WTC11 (cell line): ENCODE results near the gene ARMH1. TPM values are rescaled to one million over a fixed set of nuclear protein-coding genes. Genes with fewer than 3 reads are reported as not detected.

Experiments used
- CBFB ChIP-seq: sonication (generic); formaldehyde crosslinking; IDR thresholded peaks from 2 replicates; pipeline ENCODE4 v1.8.1; 2022; ENCODE audit warnings: mild to moderate bottlenecking, low read depth, missing genetic modification reagents
- ELF4 ChIP-seq: sonication (generic); formaldehyde crosslinking; IDR thresholded peaks from 2 replicates; pipeline ENCODE4 v1.8.1; 2022; ENCODE audit warnings: low read depth, mild to moderate bottlenecking, moderate library complexity, missing genetic modification reagents
- FOXP1 ChIP-seq: sonication (generic); formaldehyde crosslinking; IDR thresholded peaks from 2 replicates; pipeline ENCODE4 v1.8.0; 2022; ENCODE audit warnings: missing genetic modification reagents, mild to moderate bottlenecking, moderate library complexity, borderline replicate concordance
- IRF1 ChIP-seq: sonication (generic); formaldehyde crosslinking; IDR thresholded peaks from 2 replicates; pipeline ENCODE4 v1.8.0; 2023; ENCODE audit warnings: missing genetic modification reagents
- JAZF1 ChIP-seq: fragments of 250-450 bp; sonication (Bioruptor Pico); IDR thresholded peaks from 2 replicates; pipeline ENCODE4 v1.9.0; 2021; ENCODE audit warnings: moderate library complexity, mild to moderate bottlenecking, inconsistent platforms
- KAT7 ChIP-seq: sonication (generic); formaldehyde crosslinking; IDR thresholded peaks from 2 replicates; pipeline ENCODE4 v1.8.1; 2023; ENCODE audit warnings: missing genetic modification reagents, mild to moderate bottlenecking, borderline replicate concordance
- NFATC4 ChIP-seq: fragments of 250-450 bp; sonication (Bioruptor Pico); IDR thresholded peaks from 2 replicates; pipeline ENCODE4 v1.9.0; 2021; ENCODE audit warnings: mild to moderate bottlenecking
- PRDM15 ChIP-seq: sonication (generic); formaldehyde crosslinking; IDR thresholded peaks from 2 replicates; pipeline ENCODE4 v1.8.0; 2022; ENCODE audit warnings: missing genetic modification reagents
- PREB ChIP-seq: sonication (generic); formaldehyde crosslinking; IDR thresholded peaks from 2 replicates; pipeline ENCODE4 v1.8.1; 2022; ENCODE audit warnings: mild to moderate bottlenecking, missing genetic modification reagents, moderate library complexity, borderline replicate concordance
- TP53 ChIP-seq: sonication (generic); formaldehyde crosslinking; IDR thresholded peaks from 2 replicates; pipeline ENCODE4 v1.8.1; 2023; ENCODE audit warnings: mild to moderate bottlenecking, missing genetic modification reagents
- ZBTB21 ChIP-seq: sonication (generic); formaldehyde crosslinking; IDR thresholded peaks from 2 replicates; pipeline ENCODE4 v1.8.1; 2023; ENCODE audit warnings: mild to moderate bottlenecking, missing genetic modification reagents, borderline replicate concordance
- ZNF138 ChIP-seq: sonication (generic); formaldehyde crosslinking; conservative IDR thresholded peaks from 2 replicates; pipeline ENCODE4 v1.8.1; 2022; ENCODE audit warnings: mild to moderate bottlenecking, moderate library complexity, missing genetic modification reagents
- ZNF232 ChIP-seq: sonication (generic); formaldehyde crosslinking; IDR thresholded peaks from 2 replicates; pipeline ENCODE4 v1.8.0; 2022; ENCODE audit warnings: mild to moderate bottlenecking, missing genetic modification reagents
- ZNF263 ChIP-seq: sonication (generic); formaldehyde crosslinking; IDR thresholded peaks from 2 replicates; pipeline ENCODE4 v1.8.1; 2022; ENCODE audit warnings: low read depth, mild to moderate bottlenecking, moderate library complexity, missing genetic modification reagents
- ZNF416 ChIP-seq: fragments of 250-450 bp; sonication (Bioruptor Pico); IDR thresholded peaks from 2 replicates; pipeline ENCODE4 v1.9.0; 2021; ENCODE audit warnings: mild to moderate bottlenecking, inconsistent platforms
- ZNF671 ChIP-seq: fragments of 250-450 bp; sonication (Bioruptor Pico); IDR thresholded peaks from 2 replicates; pipeline ENCODE4 v1.8.0; 2021; ENCODE audit warnings: mild to moderate bottlenecking
- ZSCAN18 ChIP-seq: fragments of 250-450 bp; sonication (Bioruptor Pico); IDR thresholded peaks from 2 replicates; pipeline ENCODE4 v2.1.2; 2022; ENCODE audit warnings: mild to moderate bottlenecking, moderate library complexity
- total RNA-seq: library from RNA; stranded (reverse); gene quantifications from 3 replicates; pipeline ENCODE4 v1.2.3, GENCODE V29; 2021
- TF ChIP-seq, protein P1 (sequence below): fragments of 250-450 bp; sonication (Bioruptor Pico); IDR thresholded peaks from 2 replicates; pipeline ENCODE4 v1.8.0; 2021; ENCODE audit warnings: mild to moderate bottlenecking
- TF ChIP-seq, protein P2 (sequence below): sonication (generic); formaldehyde crosslinking; IDR thresholded peaks from 2 replicates; pipeline ENCODE4 v1.8.1; 2023; ENCODE audit warnings: mild to moderate bottlenecking, missing genetic modification reagents
- TF ChIP-seq, protein P3 (sequence below): sonication (generic); formaldehyde crosslinking; IDR thresholded peaks from 2 replicates; pipeline ENCODE4 v1.8.0; 2022; ENCODE audit warnings: mild to moderate bottlenecking, missing genetic modification reagents
- TF ChIP-seq, protein P4 (sequence below): sonication (generic); formaldehyde crosslinking; IDR thresholded peaks from 2 replicates; pipeline ENCODE4 v1.8.1; 2022; ENCODE audit warnings: missing genetic modification reagents, borderline replicate concordance
- TF ChIP-seq, protein P5 (sequence below): sonication (generic); formaldehyde crosslinking; IDR thresholded peaks from 2 replicates; pipeline ENCODE4 v1.8.0; 2022; ENCODE audit warnings: mild to moderate bottlenecking, missing genetic modification reagents

ARMH1 gene
- total RNA-seq, 1 experiment from 2014 or later = 0.74 TPM

DNA sequence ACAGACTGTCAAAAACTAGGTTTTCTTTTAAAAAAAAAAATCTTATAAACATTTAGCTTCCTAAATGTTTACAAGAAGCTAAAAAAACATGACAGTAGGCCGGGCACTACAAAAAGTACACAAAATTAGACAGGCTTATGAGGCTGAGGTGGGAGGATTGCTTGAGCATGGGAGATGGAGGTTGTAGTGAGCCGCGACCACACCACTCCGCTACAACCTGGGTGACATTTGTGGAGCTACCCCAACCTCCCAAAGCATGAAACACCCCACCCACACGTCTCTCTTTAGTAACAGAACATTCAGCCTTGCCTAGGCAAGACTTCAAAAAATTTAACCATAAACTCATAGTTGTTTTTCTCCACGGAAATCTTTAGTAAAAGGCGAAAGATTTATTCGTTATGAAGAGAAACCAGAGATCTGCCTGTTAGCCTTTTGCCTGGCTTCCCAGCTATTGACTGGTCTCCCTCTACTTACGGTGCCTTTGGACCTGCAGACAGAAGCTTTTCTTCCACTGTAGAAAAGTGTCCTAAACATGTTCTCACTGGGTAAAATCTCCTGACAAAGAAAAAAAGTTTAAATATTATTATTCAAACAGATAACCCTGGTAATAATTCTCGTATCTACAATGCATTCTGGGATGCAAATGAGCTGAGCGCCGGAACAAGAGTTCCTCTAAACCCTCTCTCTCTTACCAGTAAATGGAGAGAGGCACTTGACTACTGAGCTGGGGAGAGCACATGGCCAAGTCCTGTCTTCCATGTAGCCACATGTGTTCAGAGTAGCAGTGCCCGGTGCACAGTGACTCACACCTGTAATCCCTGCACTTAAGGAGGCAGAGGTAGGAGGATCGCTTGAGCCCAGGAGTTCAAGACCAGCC lies 47.2 kb downstream of the ARMH1 start (continued):
- TF ChIP-seq PRDM15 (CRISPR knock-in tag) (no peak), IRF1 (CRISPR knock-in tag) (peak; percentile 95), NFATC4 (peak; percentile 100), ZBTB21 (CRISPR knock-in tag) (no peak), KAT7 (CRISPR knock-in tag) (no peak), ZNF263 (0 out of 2 replicates have a peak, but pooled peaks have one; percentile 40), ZSCAN18 (peak; percentile 70; the same call in 1 of the 2 replicates), ZNF138 (CRISPR knock-in tag) (no peak), TP53 (CRISPR knock-in tag) (no peak), JAZF1 (CRISPR knock-in tag) (no peak), CBFB (CRISPR knock-in tag) (no peak), ZNF416 (CRISPR knock-in tag) (peak; percentile 100), ELF4 (CRISPR knock-in tag) (peak; percentile 77; the same call in 1 of the 2 replicates), PREB (CRISPR knock-in tag) (peak; percentile 97; the same call in 1 of the 2 replicates), ZNF232 (CRISPR knock-in tag) (peak; percentile 93), ZNF671 (peak; percentile 100), FOXP1 (CRISPR knock-in tag) (peak; percentile 94)
- TF ChIP-seq, protein P1, sequence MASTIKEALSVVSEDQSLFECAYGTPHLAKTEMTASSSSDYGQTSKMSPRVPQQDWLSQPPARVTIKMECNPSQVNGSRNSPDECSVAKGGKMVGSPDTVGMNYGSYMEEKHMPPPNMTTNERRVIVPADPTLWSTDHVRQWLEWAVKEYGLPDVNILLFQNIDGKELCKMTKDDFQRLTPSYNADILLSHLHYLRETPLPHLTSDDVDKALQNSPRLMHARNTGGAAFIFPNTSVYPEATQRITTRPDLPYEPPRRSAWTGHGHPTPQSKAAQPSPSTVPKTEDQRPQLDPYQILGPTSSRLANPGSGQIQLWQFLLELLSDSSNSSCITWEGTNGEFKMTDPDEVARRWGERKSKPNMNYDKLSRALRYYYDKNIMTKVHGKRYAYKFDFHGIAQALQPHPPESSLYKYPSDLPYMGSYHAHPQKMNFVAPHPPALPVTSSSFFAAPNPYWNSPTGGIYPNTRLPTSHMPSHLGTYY (CRISPR knock-in tag) = peak; percentile 100
- TF ChIP-seq, protein P2, sequence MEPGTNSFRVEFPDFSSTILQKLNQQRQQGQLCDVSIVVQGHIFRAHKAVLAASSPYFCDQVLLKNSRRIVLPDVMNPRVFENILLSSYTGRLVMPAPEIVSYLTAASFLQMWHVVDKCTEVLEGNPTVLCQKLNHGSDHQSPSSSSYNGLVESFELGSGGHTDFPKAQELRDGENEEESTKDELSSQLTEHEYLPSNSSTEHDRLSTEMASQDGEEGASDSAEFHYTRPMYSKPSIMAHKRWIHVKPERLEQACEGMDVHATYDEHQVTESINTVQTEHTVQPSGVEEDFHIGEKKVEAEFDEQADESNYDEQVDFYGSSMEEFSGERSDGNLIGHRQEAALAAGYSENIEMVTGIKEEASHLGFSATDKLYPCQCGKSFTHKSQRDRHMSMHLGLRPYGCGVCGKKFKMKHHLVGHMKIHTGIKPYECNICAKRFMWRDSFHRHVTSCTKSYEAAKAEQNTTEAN (CRISPR knock-in tag) = peak; percentile 87; the same call in 1 of the 2 replicates
- TF ChIP-seq, protein P3, sequence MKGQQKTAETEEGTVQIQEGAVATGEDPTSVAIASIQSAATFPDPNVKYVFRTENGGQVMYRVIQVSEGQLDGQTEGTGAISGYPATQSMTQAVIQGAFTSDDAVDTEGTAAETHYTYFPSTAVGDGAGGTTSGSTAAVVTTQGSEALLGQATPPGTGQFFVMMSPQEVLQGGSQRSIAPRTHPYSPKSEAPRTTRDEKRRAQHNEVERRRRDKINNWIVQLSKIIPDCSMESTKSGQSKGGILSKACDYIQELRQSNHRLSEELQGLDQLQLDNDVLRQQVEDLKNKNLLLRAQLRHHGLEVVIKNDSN (CRISPR knock-in tag) = peak; percentile 74
- TF ChIP-seq, protein P4, sequence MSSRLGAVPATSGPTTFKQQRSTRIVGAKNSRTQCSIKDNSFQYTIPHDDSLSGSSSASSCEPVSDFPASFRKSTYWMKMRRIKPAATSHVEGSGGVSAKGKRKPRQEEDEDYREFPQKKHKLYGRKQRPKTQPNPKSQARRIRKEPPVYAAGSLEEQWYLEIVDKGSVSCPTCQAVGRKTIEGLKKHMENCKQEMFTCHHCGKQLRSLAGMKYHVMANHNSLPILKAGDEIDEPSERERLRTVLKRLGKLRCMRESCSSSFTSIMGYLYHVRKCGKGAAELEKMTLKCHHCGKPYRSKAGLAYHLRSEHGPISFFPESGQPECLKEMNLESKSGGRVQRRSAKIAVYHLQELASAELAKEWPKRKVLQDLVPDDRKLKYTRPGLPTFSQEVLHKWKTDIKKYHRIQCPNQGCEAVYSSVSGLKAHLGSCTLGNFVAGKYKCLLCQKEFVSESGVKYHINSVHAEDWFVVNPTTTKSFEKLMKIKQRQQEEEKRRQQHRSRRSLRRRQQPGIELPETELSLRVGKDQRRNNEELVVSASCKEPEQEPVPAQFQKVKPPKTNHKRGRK = peak; percentile 86; the same call in 1 of the 2 replicates
- TF ChIP-seq, protein P5, sequence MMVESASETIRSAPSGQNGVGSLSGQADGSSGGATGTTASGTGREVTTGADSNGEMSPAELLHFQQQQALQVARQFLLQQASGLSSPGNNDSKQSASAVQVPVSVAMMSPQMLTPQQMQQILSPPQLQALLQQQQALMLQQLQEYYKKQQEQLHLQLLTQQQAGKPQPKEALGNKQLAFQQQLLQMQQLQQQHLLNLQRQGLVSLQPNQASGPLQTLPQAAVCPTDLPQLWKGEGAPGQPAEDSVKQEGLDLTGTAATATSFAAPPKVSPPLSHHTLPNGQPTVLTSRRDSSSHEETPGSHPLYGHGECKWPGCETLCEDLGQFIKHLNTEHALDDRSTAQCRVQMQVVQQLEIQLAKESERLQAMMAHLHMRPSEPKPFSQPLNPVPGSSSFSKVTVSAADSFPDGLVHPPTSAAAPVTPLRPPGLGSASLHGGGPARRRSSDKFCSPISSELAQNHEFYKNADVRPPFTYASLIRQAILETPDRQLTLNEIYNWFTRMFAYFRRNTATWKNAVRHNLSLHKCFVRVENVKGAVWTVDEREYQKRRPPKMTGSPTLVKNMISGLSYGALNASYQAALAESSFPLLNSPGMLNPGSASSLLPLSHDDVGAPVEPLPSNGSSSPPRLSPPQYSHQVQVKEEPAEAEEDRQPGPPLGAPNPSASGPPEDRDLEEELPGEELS (CRISPR knock-in tag) = peak; percentile 76; the same call in 1 of the 2 replicates
